ENCODE measurements around the gene KRT17.
"Not testable (repeated sequence)": the region's sequence is repeated elsewhere in the genome, so short reads cannot be mapped to it uniquely, and the experiment has no call there.

KRT17 gene

GRCh38 chr17:41589301-41589700, 35.1 kb downstream of the KRT17 start:
- no peak for DNase-seq

GRCh38 chr17:41588126-41588810, 36.1 kb downstream of the KRT17 start:
- DNase-seq = no peak

DNA sequence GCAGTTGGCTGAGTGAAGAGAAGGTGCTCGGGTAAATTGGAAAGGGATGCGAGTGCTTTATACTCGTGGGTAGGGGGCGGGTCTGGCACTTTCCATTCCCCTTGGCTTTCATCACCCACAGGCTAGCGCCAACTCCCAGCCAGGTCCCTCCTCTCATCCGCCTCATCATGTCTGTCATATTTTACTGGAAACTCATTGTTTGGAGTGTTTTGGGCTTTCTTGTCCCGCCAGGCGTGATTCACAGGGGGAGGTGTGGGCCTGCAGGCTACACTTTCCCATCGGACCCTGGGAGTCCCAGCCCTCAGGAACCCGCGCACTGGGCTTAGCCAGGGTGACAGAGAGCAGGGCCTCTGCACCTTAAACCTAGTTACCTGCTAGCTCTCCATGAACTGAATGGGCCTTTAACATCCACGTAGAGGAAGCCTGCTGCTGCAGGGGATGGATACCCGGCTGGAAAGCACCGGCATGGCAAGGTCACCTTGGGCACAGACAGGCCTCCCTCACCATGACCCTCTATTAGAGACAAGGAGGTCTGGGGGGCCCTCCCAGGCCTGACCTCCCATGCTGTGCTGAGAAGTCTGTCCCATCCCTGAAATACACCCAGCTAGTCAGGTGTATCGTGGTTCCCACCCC, 37.4 kb downstream of the KRT17 start, which contains the start of gene KRT14:
KRT14 (minus strand) TSS at position 33 of the 633 bp plus-strand sequence. CDS start 61 bp downstream, outside the sequence.
- DNase-seq = no peak

DNA sequence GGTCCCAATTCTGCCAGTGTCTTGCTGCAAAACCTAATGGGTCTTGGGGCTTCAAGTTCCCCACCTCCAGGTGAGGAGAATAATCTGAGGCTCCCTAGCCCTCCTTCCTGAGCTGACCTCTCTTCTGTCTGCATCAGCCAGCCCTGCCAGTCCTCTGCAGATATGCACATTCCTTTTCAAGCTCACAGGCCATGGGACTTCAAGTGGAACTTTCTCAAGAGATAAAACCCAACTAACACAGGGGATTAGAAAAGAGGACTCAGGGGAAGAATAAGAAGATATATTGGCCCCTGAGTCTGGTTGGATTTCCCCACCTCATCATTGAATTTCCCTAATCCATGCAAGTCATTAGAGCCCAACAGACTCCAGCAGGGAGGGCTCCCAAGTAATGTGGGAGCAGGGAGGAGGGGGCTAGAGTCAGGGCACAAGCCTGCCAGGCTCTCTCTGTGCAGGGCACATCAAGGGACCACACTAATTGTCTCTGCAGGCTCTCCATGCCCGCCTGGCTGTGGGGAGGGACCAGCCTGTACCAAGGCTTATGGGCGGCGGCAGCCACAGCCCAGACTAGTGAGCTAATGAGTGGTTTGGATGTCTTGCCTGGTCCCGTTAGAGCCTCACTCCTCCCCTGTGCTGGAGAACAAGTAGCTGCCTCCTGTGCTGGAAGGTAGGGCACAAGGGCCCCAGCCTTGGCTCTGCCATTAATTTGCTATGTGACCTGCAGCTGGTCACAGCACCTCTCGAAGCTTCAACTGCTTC, 38.9 kb downstream of the KRT17 start:
- DNase-seq = no peak

GRCh38 chr17:41584331-41584927, 39.9 kb downstream of the KRT17 start:
- DNase-seq = not testable (repeated sequence)

GRCh38 chr17:41583137-41584127, 40.9 kb downstream of the KRT17 start:
- no peak for DNase-seq

DNA sequence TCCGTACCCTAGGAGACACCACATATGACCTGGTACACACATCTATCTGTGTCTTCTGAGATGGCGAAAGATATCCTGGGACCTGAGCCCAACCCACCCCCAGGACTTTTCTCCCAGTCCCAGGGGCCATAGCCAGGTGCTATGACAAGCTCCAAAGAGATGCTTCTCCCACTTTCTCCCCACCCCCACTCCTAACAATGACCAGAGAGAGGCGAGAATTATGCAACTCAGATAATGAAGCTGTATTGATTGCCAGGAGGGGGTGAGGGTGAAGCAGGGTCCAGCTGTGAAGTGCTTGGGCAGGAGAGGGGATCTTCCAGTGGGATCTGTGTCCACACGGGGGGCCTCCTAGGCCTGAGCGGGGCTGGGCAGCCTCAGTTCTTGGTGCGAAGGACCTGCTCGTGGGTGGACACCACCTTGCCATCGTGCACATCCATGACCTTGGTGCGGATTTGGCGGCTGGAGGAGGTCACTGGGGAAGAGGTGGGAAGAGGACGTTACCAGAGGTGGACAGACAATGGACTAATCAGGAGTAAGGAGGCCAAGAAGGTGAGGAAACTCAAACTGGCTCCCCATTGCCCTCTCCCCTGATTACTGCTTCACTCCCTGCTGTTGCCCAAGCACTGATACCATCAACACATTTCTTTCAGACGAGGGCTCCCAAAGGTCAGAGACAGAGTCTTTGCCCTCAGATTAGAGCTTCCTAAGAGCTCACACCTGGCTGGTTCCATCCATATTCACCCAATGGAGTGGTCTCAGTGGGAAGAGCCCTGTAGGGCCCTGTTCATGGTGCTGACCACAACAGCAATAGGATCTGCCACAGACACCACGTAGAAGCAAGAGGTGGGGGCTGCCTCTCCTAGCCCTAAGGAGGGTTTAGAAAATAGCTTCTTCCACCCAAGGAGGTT, 42.1 kb downstream of the KRT17 start:
- DNase-seq = not testable (repeated sequence)

DNA sequence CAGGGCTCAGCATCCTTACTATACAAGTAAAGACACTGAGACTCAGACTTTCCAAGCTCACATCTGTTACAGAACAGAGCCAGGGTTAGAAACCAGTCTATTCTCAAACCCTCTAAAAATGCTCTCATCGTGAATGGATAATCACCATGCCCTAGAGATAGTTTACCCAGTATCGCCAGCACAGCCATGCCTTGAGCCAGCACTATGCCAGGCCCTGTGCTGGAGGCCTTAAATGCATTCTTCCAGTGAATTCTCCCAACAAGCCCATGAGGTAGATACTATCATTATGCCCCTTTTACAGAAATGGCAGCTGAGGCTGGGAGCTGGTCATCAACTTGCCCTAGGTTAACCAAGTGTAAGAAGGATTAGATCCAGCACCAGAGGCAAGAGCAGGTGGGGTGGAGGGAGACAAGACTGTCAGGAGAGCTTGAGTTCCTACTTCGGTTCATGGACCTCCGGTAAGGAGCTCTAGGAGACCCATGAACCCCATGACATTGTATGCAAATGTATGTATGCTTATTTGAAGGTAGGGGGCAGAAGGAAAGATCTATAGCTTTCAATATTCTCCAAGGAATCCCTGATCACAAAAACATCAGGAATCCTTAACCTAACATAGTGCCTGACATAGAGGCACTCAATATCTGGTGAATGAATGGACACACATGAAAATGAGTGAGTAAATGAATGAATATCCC, 42.9 kb downstream of the KRT17 start:
- no peak for DNase-seq

GRCh38 chr17:41580687-41581365, 43.5 kb downstream of the KRT17 start:
- no peak for DNase-seq

GRCh38 chr17:41580244-41580575, 44.2 kb downstream of the KRT17 start:
- no peak for DNase-seq

- peak; percentile 87 for DNase-seq
Observed at GRCh38 chr17:41579484-41580243, 44.7 kb downstream of the KRT17 start.

- no peak for DNase-seq
Observed at GRCh38 chr17:41578971-41579370, 45.4 kb downstream of the KRT17 start.

GRCh38 chr17:41578538-41578937, 45.8 kb downstream of the KRT17 start:
- DNase-seq = no peak

- DNase-seq = not testable (repeated sequence)
Observed at GRCh38 chr17:41576740-41577139, 47.6 kb downstream of the KRT17 start.

GRCh38 chr17:41575336-41575735, 49.0 kb downstream of the KRT17 start:
- no peak for DNase-seq

DNA sequence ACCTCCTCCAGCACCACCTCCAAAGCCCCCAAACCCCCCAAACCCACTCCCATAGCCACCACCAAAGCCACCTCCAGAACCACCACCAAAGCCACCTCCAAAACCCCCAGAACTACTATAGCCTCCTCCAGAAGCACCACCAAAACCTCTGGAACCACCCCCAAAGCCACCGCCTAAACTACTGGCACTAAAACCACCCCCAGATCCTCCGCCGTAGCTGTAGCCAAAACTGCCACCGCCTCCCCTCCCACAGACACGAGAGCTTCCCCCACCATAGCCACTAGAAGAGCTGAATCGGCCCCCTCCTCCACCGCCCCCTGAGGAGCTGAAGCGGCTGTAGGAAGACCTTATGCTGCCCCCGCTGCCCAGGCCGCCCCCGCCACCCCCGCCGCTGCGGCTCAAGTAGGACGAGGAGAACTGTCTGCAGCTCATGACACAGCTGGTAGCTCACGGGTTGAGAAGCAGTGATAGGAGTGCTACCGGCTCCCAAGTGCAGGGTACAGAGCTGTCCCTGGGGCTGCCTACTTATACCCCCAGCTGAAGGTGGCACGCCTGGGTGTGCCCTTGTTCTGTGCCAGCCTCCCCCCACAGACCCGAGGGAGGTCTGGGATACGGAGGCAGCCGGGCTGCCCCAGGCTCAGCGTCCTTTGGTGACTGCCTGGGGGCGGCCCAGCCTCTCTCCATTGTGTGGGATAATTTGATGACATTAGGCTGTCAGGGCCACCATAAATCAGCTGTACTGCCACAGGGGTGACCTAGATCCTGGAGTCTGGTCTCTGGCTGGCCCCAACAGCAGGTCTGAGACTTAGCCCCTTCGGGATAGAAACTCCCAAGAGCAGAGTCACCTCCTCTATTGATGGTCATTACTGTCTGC, 52.6 kb downstream of the KRT17 start, which contains the start of gene KRT9:
KRT9 (minus strand) TSS at position 499 of the 874 bp plus-strand sequence; CDS start at position 432, 67 bp downstream.
- no peak for DNase-seq
